ENCODE data around the gene USP3.

GRCh38 chr15:63501256-63502089 is 2.9 kb upstream of the USP3 start:
- peak; percentile 58 to 78 (median 76) for TF ChIP-seq POLR2AphosphoS5 (IDR thresholded peaks at IDR 0.05)
- TF ChIP-seq CTCF (IDR thresholded peaks at IDR 0.05 in 8 of 11, conservative IDR thresholded peaks at IDR 0.05 in 3 of 11): no peak
